IMR-90 (cell line): ENCODE data around the gene CTAGE1. TPM values are rescaled to one million over a fixed set of nuclear protein-coding genes. Genes with fewer than 3 reads are reported as not detected.

Source experiments
- BHLHE40 ChIP-seq: fragments of 150-350 bp; IDR thresholded peaks from 2 replicates; pipeline ENCODE4 v1.6.1; 2016; ENCODE audit warnings: mild to moderate bottlenecking, low read depth, low read length
- NFE2L2 ChIP-seq: fragments of 150-350 bp; IDR thresholded peaks from 2 replicates; pipeline ENCODE4 v1.6.1; 2016; ENCODE audit warnings: low read depth, mild to moderate bottlenecking, low read length
- POLR2A ChIP-seq: IDR thresholded peaks from 2 replicates; pipeline ENCODE4 v1.6.1; 2012; ENCODE audit warnings: mild to moderate bottlenecking, low read depth, low read length
- RCOR1 ChIP-seq: IDR thresholded peaks from 2 replicates; pipeline ENCODE4 v1.6.1; 2012; ENCODE audit warnings: mild to moderate bottlenecking, low read length, improper control_type of control experiment; ENCODE audit not compliant: insufficient replicate concordance
- RFX5 ChIP-seq: IDR thresholded peaks from 2 replicates; pipeline ENCODE4 v1.8.0; 2012; ENCODE audit warnings: low read depth, mild to moderate bottlenecking, low read length, moderate library complexity
- SMC3 ChIP-seq: fragments of 150-350 bp; IDR thresholded peaks from 2 replicates; pipeline ENCODE4 v1.6.1; 2016; ENCODE audit warnings: low read depth, mild to moderate bottlenecking, antibody characterized with exemption, low read length, moderate library complexity
- polyA plus RNA-seq, 3 experiments: library from polyadenylated mRNA; depleted of rRNA; stranded (reverse); fragments of >200 nt; gene quantifications; 2 replicates each; pipeline ENCODE4 v1.2.3, GENCODE V29; 2012; ENCODE audit warnings: low replicate concordance in 1 of 3
- total RNA-seq: library from RNA; depleted of rRNA; stranded (reverse); fragments of >200 nt; gene quantifications from 2 replicates; pipeline ENCODE4 v1.2.3, GENCODE V29; 2012
- TF ChIP-seq, protein P1 (sequence below): fragments of 150-350 bp; IDR thresholded peaks from 2 replicates; pipeline ENCODE4 v1.6.1; 2017; ENCODE audit warnings: mild to moderate bottlenecking, antibody characterized with exemption, low read length, low read depth

The CTAGE1 gene
- total and polyA plus RNA-seq, 2 of the 4 experiments (the other 2 are of a cell fraction) = 0.09 TPM; not detected in 1

DNA sequence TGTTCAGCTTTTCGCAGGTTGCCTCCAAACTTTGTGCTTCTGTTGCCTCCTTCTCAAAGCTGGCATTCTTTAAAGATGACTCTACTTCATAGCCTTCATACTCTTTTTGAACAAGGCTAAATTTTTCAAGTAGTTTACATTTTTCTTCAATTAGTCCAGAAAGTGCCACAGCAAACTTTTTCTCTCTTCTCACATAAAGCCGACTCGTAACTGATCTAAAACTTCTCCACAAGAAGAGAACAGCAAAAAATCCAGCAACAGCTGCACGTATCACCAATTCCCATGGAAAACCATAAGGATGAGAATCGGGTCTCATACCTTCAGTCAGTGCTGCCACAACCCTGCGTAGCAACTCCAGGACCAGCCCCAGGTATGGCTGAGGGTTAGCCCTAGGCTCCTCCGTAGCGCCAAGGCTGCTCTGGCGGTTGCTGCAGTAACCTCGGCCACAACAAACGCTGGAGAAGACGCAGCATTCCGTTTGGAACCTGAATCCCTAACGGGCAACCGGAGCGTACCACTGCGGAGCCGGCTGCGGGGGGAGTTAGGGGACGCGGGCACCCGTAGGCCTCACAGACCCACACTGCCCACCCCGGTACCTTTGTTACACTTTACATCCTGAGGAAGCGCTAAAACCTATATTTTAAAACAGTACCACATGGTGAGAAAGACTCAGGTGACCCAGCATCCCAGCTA lies at the start of gene CTAGE1 (continued):
- TF ChIP-seq, protein P1, sequence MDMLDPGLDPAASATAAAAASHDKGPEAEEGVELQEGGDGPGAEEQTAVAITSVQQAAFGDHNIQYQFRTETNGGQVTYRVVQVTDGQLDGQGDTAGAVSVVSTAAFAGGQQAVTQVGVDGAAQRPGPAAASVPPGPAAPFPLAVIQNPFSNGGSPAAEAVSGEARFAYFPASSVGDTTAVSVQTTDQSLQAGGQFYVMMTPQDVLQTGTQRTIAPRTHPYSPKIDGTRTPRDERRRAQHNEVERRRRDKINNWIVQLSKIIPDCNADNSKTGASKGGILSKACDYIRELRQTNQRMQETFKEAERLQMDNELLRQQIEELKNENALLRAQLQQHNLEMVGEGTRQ = no peak
- TF ChIP-seq POLR2A (no peak), NFE2L2 (no peak), RFX5 (no peak), RCOR1 (no peak), BHLHE40 (no peak), SMC3 (no peak)
